Superior temporal gyrus (tissue), 1 donor: Measurements from ENCODE around the gene SSR2.

Source experiments
- DNase-seq: peaks from one replicate; pipeline ENCODE4 v3.0.0-alpha.2; 2016; ENCODE audit errors: extremely low spot score

Gene SSR2

GRCh38 chr1:155974208-155975115 is 46.3 kb downstream of the SSR2 start:
- DNase-seq, result peak; percentile 91

DNA sequence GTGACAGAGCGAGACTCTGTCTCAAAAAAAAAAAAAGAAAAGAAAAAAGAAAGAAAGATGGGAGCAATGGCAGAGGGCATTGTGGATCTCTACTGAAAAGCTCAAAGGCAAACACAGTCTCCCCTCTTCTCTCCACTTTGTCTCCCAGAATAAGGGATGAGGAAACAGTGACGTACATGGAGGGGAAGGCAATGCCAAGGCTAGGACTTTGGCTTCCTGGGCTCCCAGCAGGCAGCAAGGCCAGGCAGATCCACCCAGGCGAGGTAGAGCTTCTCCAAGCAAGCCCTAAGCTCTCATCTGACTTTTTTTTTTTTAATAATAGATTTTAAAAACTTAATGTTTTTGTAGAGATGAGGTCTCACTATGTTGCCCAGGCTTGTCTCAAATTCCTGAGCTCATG is 47.0 kb downstream of the SSR2 start:
- DNase-seq, result peak; percentile 44

- DNase-seq, result peak; percentile 82
These were observed 48.6 kb downstream of the SSR2 start for GRCh38 chr1:155971910-155972809.

- peak; percentile 89 for DNase-seq
These were observed 50.1 kb downstream of the SSR2 start for GRCh38 chr1:155970531-155971167.

- peak; percentile 71 for DNase-seq
These were observed 51.4 kb downstream of the SSR2 start for GRCh38 chr1:155969377-155969791.

DNA sequence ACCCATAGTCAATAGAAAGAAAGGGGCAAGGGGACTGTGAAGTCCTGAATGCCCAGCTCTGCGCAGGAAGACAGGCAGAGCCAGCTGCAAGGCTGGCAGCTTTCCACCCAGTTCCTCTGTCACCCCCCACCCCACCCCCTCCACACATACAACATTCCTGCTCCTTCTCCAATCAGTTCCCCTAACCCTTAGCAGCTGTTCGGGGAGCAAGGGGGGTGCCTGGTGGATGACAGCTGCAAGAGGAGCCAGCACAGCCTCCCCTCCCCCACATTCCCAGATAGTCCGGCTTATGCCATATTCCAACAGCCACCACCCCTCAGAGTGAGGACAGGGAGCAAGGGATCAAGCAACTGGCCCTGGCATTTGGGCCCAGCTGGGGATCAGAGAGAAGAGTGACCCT is 52.1 kb downstream of the SSR2 start:
- peak; percentile 89 for DNase-seq

- DNase-seq, result peak; percentile 58
These were observed 52.7 kb downstream of the SSR2 start for GRCh38 chr1:155968051-155968400.

DNA sequence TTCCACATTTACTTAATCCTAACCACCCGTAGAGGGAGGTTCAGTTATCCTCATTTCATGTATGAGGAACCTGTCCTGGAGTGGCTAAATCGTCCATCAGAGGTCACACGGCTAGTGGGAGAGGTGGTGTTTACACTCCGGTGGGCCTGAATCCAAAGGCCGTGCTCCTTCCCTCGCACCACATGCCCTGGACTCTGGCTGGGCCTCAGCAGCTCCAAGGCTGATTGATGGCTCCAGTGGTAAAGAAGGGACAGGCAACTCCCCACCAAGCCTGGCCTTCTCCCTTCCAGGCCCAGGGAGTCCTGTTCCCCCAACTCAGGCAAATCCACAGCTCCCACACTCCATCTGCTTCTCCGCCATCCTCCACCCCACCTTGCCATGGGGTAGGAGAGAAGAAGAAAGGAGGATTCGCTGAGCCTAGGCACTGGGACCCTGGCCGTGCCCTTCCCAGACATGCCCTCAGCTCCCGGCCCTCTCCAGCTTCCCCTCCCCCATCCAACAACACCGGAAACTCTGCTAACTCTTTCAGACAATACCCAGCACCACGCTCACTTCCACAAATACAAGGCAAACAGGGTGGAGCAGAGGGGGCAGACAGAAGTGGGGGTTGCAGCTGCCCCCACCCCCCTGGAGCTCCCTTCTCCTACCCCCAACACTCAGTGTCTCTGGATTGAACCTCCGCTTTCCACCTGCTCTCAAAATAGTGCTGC is 53.3 kb downstream of the SSR2 start:
- peak; percentile 37 for DNase-seq

DNA sequence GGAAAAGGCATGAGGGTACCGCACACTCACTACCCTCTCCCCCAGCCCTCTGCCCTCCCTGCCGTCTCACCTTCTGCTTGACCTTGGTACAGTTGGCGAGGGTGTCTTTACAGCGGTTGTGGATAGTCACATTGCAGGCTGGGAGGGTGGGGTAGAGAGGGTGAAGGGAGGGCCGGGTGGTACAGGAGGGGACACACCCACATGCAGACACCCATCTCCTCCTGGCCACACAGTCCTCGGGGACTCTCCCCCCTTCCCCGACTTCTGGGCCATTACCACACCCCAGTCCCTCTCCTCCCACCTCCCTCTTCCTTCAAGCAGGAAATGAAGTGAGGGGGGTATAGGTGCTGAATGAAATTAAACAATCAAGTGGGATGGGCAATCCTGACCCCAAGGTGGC is 54.0 kb downstream of the SSR2 start:
- DNase-seq, result no peak

DNA sequence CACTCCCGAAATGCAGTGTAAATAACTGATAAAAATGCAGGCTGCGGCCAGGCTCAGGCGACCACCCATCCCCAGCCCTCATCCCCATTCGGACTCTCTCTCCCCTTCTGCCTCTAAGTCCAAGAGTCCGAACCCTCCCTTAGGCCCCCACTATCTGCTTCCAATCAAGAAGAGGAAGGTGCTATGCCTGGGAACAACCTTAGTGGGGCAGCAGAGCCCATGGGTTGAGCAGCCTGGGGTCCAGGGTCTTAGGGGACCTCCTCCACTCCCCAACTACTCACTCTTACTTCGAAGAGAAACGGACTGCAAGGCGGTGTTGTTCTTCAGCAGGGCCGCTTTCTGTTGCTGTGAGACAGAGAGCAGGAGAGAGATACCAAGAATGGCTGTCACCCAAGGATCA is 54.6 kb downstream of the SSR2 start:
- peak; percentile 45 for DNase-seq

DNA sequence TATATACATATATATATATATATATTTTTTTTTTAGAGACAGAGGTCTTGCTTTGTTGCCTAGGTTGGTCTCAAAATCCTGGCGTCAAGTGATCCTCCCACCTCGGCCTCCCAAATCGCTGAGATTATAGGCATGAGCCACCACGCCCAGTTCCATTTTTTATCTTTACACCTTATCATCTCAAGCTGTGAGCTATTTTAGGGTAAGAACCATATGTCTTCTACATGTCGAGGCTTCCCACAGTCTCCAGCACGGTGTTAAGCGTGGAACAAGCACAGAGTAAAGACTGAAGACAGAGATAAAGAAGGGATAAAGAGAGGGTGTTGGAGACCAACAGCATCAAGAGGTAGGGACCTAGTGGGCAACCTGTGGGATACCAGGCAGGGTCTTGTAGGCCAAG is 56.6 kb downstream of the SSR2 start:
- DNase-seq, result no peak

- DNase-seq, result no peak
These were observed 58.0 kb downstream of the SSR2 start for GRCh38 chr1:155962599-155963211.

GRCh38 chr1:155961937-155962336 is 58.8 kb downstream of the SSR2 start:
- DNase-seq, result peak; percentile 53

DNA sequence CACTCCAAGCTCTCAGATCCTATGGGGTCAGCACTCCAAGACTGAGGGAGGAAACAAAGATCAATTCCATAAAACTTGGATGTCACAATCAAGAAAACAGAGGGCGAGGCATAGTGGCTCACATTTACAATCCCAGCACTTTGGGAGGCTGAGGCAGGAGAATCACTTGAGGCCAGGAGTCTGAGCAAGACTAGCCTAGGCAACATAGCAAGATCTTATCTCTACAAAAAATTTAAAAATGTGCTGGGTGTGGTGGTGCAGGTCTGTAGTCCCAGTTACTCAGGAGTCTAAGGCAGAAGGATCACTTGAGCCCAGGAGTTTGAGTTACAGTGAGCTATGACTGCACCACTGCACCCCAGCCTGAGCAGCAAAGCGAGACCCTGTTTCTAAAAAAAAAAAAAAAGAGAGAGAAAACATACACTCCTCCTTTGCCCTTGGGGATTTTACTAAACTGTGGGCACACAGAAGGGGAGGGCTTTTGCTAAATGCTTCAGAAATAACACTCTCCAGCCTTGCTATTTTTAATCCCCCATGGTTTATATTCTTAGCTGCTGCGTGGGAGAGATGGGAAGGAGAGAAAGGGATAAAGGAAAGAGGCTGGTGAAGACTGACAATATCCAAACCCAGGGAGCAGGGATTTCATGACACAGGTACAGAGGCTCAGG is 60.5 kb downstream of the SSR2 start:
- DNase-seq, result peak; percentile 75
